Stimulated activated naive CD4-positive, alpha-beta T cell (primary cell): ENCODE measurements around the gene CD68.
"Not testable (repeated sequence)": the region's sequence is repeated elsewhere in the genome, so short reads cannot be mapped to it uniquely, and the experiment has no call there.

Source experiments
- DNase-seq, 6 experiments: peaks; one replicate each; lab custom pipeline; 2025; lab: John Stamatoyannopoulos, UW

CD68 gene

GRCh38 chr17:7613769-7614424, 34.5 kb downstream of the CD68 start:
- peak in 1 of 6 experiments; percentile 32 for DNase-seq

GRCh38 chr17:7614425-7615264, 35.2 kb downstream of the CD68 start, which contains the start of gene FXR2:
TSS of gene FXR2 (minus strand) at chr17:7614897. CDS start at chr17:7614532, 365 bp downstream.
- DNase-seq = peak; percentile 96 to 100 (median 99)

- DNase-seq = no peak
Measured at GRCh38 chr17:7615265-7615747, 35.9 kb downstream of the CD68 start.

GRCh38 chr17:7618608-7619007, 39.2 kb downstream of the CD68 start:
- no peak for DNase-seq

- no peak for DNase-seq
Measured at GRCh38 chr17:7620835-7621234, 41.4 kb downstream of the CD68 start.

GRCh38 chr17:7623661-7624060, 44.2 kb downstream of the CD68 start:
- no peak for DNase-seq

DNA sequence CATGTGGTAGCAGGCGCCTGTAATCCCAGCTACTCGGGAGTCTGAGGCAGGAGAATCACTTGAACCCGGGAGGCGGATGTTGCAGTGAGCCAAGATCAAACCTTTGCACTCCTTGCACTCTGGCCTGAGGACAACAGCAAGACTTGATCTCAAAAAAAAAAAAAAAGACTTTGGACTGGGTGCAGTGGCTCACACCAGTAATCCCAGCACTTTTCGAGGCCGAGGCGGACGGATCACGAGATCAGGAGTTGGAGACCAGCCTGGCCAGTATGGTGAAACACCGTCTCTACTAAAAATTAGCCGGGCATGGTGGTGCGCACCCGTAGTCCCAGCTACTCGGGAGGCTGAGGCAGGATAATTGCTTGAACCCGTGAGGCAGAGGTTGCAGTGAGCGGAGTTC, 46.3 kb downstream of the CD68 start:
- DNase-seq = not testable (repeated sequence)

DNA sequence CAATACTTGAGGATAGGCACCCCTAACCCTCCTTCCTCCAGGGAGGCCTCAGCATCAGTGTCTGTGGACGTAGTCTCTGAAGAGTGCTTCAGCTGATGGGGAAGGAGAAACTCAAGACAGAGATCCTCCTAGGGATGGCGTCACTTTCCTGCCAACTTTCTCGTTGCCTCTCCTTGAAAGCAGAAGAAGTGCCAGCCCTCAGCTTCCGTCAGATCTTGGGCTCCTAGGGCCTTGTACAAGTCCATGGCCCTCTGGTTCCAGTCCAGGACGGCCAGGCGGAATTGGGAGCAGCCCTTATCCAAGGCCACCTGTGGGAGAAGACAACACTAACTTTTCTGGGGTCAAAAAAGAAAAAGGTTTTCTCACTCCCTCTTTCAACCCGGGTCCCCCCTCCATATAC, 46.9 kb downstream of the CD68 start:
- DNase-seq = no peak

DNA sequence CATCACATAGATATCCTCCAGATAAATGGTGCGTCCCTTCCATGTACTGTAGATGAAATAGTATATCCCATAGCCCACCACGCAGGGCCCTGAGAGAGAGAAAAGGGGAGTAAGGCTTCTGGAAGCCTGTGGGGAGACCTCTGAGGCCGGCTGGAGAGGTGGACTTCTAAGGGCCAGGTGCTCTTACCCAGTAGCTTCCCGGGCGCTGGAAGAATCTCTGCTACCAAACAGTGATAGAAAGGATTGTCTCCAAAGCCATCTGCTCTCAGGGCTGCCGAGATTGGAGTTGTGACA, 47.5 kb downstream of the CD68 start:
- DNase-seq = no peak

GRCh38 chr17:7627250-7628121, 48.0 kb downstream of the CD68 start, which contains the start of gene SAT2:
TSS of gene SAT2 (minus strand) at chr17:7627821. CDS start at chr17:7627635, 186 bp downstream.
- peak; percentile 66 to 88 (median 78) for DNase-seq

GRCh38 chr17:7629939-7630571, 50.6 kb downstream of the CD68 start, which contains the start of gene SHBG:
TSS of gene SHBG (plus strand) at chr17:7630135. CDS start at chr17:7630173, 38 bp downstream.
- no peak for DNase-seq
